ENCODE data around the gene MTMR1.
A peak's percentile ranks its signal among the peaks of the same experiment; 100 is the strongest.

The MTMR1 gene

GRCh38 chrX:150697641-150698040 lies 4.4 kb downstream of the MTMR1 start:
- peak; percentile 16 for DNase-seq

GRCh38 chrX:150698981-150699380 lies 5.8 kb downstream of the MTMR1 start:
- no peak for DNase-seq

GRCh38 chrX:150700107-150700506 lies 6.9 kb downstream of the MTMR1 start:
- DNase-seq: no peak

GRCh38 chrX:150701377-150701776 lies 8.2 kb downstream of the MTMR1 start:
- DNase-seq: no peak

GRCh38 chrX:150702966-150703694 lies 9.9 kb downstream of the MTMR1 start:
- no peak for DNase-seq

GRCh38 chrX:150703695-150703974 lies 10.4 kb downstream of the MTMR1 start:
- no peak for DNase-seq

GRCh38 chrX:150704030-150704613 lies 10.9 kb downstream of the MTMR1 start:
- peak; percentile 47 for DNase-seq

- DNase-seq: no peak
Measured at GRCh38 chrX:150712619-150713018, 19.4 kb downstream of the MTMR1 start.

GRCh38 chrX:150715184-150715583 lies 22.0 kb downstream of the MTMR1 start:
- DNase-seq: no peak

GRCh38 chrX:150719621-150720020 lies 26.4 kb downstream of the MTMR1 start:
- DNase-seq: no peak

GRCh38 chrX:150729956-150730355 lies 36.8 kb downstream of the MTMR1 start:
- no peak for DNase-seq

- DNase-seq: no peak
Measured at GRCh38 chrX:150730719-150731118, 37.5 kb downstream of the MTMR1 start.

GRCh38 chrX:150731795-150732194 lies 38.6 kb downstream of the MTMR1 start:
- peak; percentile 43 for DNase-seq

- DNase-seq: no peak
Measured at GRCh38 chrX:150736475-150736874, 43.3 kb downstream of the MTMR1 start.

GRCh38 chrX:150752124-150752523 lies 58.9 kb downstream of the MTMR1 start:
- no peak for DNase-seq

- no peak for DNase-seq
Measured at GRCh38 chrX:150753357-150753756, 60.2 kb downstream of the MTMR1 start.

GRCh38 chrX:150753968-150754367 lies 60.8 kb downstream of the MTMR1 start:
- no peak for DNase-seq

- DNase-seq: no peak
Measured at GRCh38 chrX:150757371-150757770, 64.2 kb downstream of the MTMR1 start.

GRCh38 chrX:150759568-150760416 lies 66.6 kb downstream of the MTMR1 start:
- DNase-seq: no peak

GRCh38 chrX:150761176-150761818 lies 68.1 kb downstream of the MTMR1 start:
- no peak for DNase-seq

GRCh38 chrX:150761819-150762216 lies 68.6 kb downstream of the MTMR1 start:
- no peak for DNase-seq

GRCh38 chrX:150762258-150763165 lies 69.3 kb downstream of the MTMR1 start:
- DNase-seq: no peak
